ENCODE results near the gene RFX3.

RFX3 gene

GRCh38 chr9:3193791-3194190 is 332.0 kb downstream of the RFX3 start (continued):
- TF ChIP-seq CTCF (tag by site-specific recombination; IDR thresholded peaks at IDR 0.05) = no peak
- TF ChIP-seq ZNF623 (tag by site-specific recombination; IDR thresholded peaks at IDR 0.05) = no peak
- no peak for TF ChIP-seq ZNF391 (tag by site-specific recombination; IDR thresholded peaks at IDR 0.05; ENCODE audit: borderline replicate concordance, low read depth)
- no peak for TF ChIP-seq ZNF571 (tag by site-specific recombination; IDR thresholded peaks at IDR 0.05)
- no peak for TF ChIP-seq ZNF157 (tag by site-specific recombination; IDR thresholded peaks at IDR 0.05)

GRCh38 chr9:3191715-3192114 is 334.1 kb downstream of the RFX3 start:
- CTCF ChIA-PET = interaction anchor here (0.7 to 3.7 kb wide), 2 partner anchors 10 to 129 kb away, joined by 3 to 27 read pairs; no protein-coding TSS in a partner anchor
- Histone ChIP-seq H3K9me3 (ENCODE audit: control insufficient read depth, insufficient read depth, low read depth, low read length) (no peaks in the 10 kb centered on the region), H3K36me3 (ENCODE audit: control insufficient read depth in 2 of 2, insufficient read depth in 1 of 2, low read length in 2 of 2) (no peaks in the 10 kb centered on the region), H3K4me1 (ENCODE audit: control insufficient read depth, insufficient read depth, low read length) (no peaks in the 10 kb centered on the region), H3K4me3 (ENCODE audit: low read depth, low read length) (no peak overlapping the region), H3K27ac (ENCODE audit: extremely low read depth, low read depth, low read length) (no peak overlapping the region)
- no peak for TF ChIP-seq ZNF549 (tag by site-specific recombination; IDR thresholded peaks at IDR 0.05)
- no peak for TF ChIP-seq ZNF529 (tag by site-specific recombination; IDR thresholded peaks at IDR 0.05; ENCODE audit: insufficient replicate concordance)
- TF ChIP-seq ZNF214 (tag by site-specific recombination; IDR thresholded peaks at IDR 0.05; ENCODE audit: borderline replicate concordance) = no peak
- no peak for TF ChIP-seq ZNF223 (tag by site-specific recombination; IDR thresholded peaks at IDR 0.05)
- no peak for TF ChIP-seq IKZF3 (tag by site-specific recombination; IDR thresholded peaks at IDR 0.05)
- no peak for TF ChIP-seq ZNF548 (tag by site-specific recombination; IDR thresholded peaks at IDR 0.05)
- no peak for TF ChIP-seq ELK4 (IDR thresholded peaks at IDR 0.05; ENCODE audit: borderline replicate concordance, low read depth, low read length)
- no peak for TF ChIP-seq ZNF366 (tag by site-specific recombination; conservative IDR thresholded peaks at IDR 0.05)
- no peak for TF ChIP-seq KLF8 (tag by site-specific recombination; IDR thresholded peaks at IDR 0.05)
- TF ChIP-seq ZNF658 (tag by site-specific recombination; IDR thresholded peaks at IDR 0.05) = no peak
- TF ChIP-seq ZSCAN23 (tag by site-specific recombination; IDR thresholded peaks at IDR 0.05) = no peak
- no peak for TF ChIP-seq PRDM6 (tag by site-specific recombination; IDR thresholded peaks at IDR 0.05)
- TF ChIP-seq ZNF513 (tag by site-specific recombination; IDR thresholded peaks at IDR 0.05) = no peak
- no peak for TF ChIP-seq PRDM4 (tag by site-specific recombination; IDR thresholded peaks at IDR 0.05)
- no peak for TF ChIP-seq BCL11B (tag by site-specific recombination; IDR thresholded peaks at IDR 0.05; ENCODE audit: low read depth)
- TF ChIP-seq KLF7 (tag by site-specific recombination; IDR thresholded peaks at IDR 0.05; ENCODE audit: borderline replicate concordance) = no peak
- no peak for TF ChIP-seq BCL11A (tag by site-specific recombination; IDR thresholded peaks at IDR 0.05; ENCODE audit: low read depth)
- TF ChIP-seq PRDM1 (tag by site-specific recombination; IDR thresholded peaks at IDR 0.05) = no peak
- TF ChIP-seq ZNF560 (tag by site-specific recombination; IDR thresholded peaks at IDR 0.05; ENCODE audit: borderline replicate concordance) = no peak
- TF ChIP-seq ZNF792 (tag by site-specific recombination; IDR thresholded peaks at IDR 0.05) = no peak
- POLR2A ChIA-PET = no interaction called here
